Panc1 (cell line): ENCODE measurements around the gene KIF17.

Experiments used
- TF ChIP-seq, protein P1 (sequence below): fragments of 450-650 bp; IDR thresholded peaks from 2 replicates; pipeline ENCODE4 v1.5.1; 2017; ENCODE audit warnings: mild to moderate bottlenecking
- TF ChIP-seq, protein P2 (sequence below), 2 experiments: IDR thresholded peaks; 2 replicates each; pipeline ENCODE4 v1.6.1; 2011 to 2012; ENCODE audit warnings: low read depth in 2 of 2, control low read depth in 1 of 2, low read length in 1 of 2, mild to moderate bottlenecking in 1 of 2, moderate library complexity in 1 of 2; ENCODE audit not compliant: insufficient read depth in 1 of 2

DNA sequence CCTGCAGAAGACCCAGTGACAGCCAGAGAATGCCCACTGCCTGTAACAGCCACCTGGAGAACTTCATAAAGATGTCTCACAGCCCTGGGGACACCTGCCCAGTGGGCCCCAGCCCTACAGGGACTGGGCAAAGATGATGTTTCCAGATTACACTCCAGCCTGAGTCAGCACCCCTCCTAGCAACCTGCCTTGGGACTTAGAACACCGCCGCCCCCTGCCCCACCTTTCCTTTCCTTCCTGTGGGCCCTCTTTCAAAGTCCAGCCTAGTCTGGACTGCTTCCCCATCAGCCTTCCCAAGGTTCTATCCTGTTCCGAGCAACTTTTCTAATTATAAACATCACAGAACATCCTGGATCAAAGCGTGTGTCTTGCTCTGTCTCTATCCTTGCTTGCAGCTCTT lies 99.3 kb downstream of the KIF17 start:
- TF ChIP-seq, protein P1, sequence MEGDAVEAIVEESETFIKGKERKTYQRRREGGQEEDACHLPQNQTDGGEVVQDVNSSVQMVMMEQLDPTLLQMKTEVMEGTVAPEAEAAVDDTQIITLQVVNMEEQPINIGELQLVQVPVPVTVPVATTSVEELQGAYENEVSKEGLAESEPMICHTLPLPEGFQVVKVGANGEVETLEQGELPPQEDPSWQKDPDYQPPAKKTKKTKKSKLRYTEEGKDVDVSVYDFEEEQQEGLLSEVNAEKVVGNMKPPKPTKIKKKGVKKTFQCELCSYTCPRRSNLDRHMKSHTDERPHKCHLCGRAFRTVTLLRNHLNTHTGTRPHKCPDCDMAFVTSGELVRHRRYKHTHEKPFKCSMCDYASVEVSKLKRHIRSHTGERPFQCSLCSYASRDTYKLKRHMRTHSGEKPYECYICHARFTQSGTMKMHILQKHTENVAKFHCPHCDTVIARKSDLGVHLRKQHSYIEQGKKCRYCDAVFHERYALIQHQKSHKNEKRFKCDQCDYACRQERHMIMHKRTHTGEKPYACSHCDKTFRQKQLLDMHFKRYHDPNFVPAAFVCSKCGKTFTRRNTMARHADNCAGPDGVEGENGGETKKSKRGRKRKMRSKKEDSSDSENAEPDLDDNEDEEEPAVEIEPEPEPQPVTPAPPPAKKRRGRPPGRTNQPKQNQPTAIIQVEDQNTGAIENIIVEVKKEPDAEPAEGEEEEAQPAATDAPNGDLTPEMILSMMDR = no peak
- TF ChIP-seq, protein P2, sequence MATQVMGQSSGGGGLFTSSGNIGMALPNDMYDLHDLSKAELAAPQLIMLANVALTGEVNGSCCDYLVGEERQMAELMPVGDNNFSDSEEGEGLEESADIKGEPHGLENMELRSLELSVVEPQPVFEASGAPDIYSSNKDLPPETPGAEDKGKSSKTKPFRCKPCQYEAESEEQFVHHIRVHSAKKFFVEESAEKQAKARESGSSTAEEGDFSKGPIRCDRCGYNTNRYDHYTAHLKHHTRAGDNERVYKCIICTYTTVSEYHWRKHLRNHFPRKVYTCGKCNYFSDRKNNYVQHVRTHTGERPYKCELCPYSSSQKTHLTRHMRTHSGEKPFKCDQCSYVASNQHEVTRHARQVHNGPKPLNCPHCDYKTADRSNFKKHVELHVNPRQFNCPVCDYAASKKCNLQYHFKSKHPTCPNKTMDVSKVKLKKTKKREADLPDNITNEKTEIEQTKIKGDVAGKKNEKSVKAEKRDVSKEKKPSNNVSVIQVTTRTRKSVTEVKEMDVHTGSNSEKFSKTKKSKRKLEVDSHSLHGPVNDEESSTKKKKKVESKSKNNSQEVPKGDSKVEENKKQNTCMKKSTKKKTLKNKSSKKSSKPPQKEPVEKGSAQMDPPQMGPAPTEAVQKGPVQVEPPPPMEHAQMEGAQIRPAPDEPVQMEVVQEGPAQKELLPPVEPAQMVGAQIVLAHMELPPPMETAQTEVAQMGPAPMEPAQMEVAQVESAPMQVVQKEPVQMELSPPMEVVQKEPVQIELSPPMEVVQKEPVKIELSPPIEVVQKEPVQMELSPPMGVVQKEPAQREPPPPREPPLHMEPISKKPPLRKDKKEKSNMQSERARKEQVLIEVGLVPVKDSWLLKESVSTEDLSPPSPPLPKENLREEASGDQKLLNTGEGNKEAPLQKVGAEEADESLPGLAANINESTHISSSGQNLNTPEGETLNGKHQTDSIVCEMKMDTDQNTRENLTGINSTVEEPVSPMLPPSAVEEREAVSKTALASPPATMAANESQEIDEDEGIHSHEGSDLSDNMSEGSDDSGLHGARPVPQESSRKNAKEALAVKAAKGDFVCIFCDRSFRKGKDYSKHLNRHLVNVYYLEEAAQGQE (IDR thresholded peaks at IDR 0.05; ENCODE audit: insufficient read depth in 1 of 2, low read depth in 2 of 2, low read length in 1 of 2) = no peak
